Heart left ventricle (tissue), 13 donors: ENCODE results near the gene NAB2.

Experiments
- POLR2A ChIP-seq, 2 donors: fragments of 450-650 bp; IDR thresholded peaks; one replicate each; pipeline ENCODE4 v1.6.1; 2017; ENCODE audit warnings: antibody characterized with exemption in 2 of 2, mild to moderate bottlenecking in 2 of 2, moderate library complexity in 2 of 2
- TF ChIP-seq, protein P1 (sequence below), 12 donors: fragments of 200-600 bp; sonication (generic) in 4 of 12; IDR thresholded peaks; one replicate each; pipeline versions ENCODE4 v1.5.0 to v1.8.0; 2018 to 2022; ENCODE audit warnings: antibody characterized with exemption in 12 of 12, mild to moderate bottlenecking in 5 of 12
- donor health status: ischemic (EF 13 %, LVEDD 7.1; RV severe dilation, severe dysfunction).
- donor health status: DM: no; HTN: yes; CAD: no.
- donor health status: DM: no; HTN: no; CAD: no.
- donor health status: ischemic (EF 25% LVEDD 6.9; RV normal size, moderate dysfunction).
- donor health status: ischemic (EF 25% LVEDD 5.7; RV mildly dilated, moderate dysfunction).
- donor health status: ischemic (EF 35%, LVEDD 5.7; RV mildly dilated, moderate dysfunction).
- donor health status: nonischemic (EF 11% LVEDD 7.7; RV severe dilation, severe dysfunction).
- donor health status: DM: yes; HTN: yes; CAD: no.
- donor health status: PGD.
- donor health status: ischemic (EF 29% LVEDD 5.4; RV normal size, mild dysfunction).
- donor health status: nonischemic (EF 23%, LVEDD 6.1; RV moderate dilation, normal function).

DNA sequence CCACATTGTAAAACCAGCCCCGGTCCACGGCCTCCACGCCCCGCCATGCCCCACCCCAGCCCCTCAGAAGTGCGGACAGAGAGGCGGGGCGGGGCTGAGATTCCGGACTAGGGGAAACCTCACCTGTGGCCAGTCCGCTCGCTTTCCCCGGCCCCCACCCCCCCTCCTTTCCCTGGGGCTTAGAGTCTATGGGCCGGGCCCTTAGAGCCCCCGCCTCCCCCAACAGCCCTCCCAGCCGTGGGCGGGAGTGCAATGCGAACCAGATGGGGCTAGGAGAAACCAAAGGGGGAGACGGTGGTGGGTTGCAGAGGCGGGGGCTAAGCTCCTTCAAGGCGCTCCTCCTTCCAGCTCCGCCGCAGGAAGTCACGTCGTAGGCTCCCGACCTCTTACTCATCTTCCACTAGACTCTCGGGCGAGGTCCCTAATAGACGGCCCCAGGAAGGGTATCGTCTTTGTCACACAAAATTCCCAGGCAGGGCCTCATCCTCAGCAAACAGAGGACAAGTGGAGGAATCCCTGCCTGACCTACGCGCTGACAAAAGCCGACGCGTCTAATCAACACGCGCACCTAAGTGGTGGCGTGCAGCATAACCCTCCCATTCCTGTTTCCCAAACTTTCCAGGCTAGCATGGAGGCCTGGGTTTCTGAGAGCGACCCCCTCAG, 1.1 kb upstream of the NAB2 start:
- TF ChIP-seq, protein P1, sequence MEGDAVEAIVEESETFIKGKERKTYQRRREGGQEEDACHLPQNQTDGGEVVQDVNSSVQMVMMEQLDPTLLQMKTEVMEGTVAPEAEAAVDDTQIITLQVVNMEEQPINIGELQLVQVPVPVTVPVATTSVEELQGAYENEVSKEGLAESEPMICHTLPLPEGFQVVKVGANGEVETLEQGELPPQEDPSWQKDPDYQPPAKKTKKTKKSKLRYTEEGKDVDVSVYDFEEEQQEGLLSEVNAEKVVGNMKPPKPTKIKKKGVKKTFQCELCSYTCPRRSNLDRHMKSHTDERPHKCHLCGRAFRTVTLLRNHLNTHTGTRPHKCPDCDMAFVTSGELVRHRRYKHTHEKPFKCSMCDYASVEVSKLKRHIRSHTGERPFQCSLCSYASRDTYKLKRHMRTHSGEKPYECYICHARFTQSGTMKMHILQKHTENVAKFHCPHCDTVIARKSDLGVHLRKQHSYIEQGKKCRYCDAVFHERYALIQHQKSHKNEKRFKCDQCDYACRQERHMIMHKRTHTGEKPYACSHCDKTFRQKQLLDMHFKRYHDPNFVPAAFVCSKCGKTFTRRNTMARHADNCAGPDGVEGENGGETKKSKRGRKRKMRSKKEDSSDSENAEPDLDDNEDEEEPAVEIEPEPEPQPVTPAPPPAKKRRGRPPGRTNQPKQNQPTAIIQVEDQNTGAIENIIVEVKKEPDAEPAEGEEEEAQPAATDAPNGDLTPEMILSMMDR (IDR thresholded peaks at IDR 0.05) = no peak
- TF ChIP-seq POLR2A (IDR thresholded peaks at IDR 0.05) = no peak
